HepG2 (cell line): ENCODE measurements around the gene IQSEC1. TPM values are rescaled to one million over a fixed set of nuclear protein-coding genes. Genes with fewer than 3 reads are reported as not detected.

Experiments used
- ATAC-seq: fragments of 200-7000 bp; cut with Tn5 transposase; 3 replicates; pipeline ENCODE4 v1.9.1; 2020; ENCODE audit warnings: mild to moderate bottlenecking, moderate library complexity
- BruUV-seq: library from RNA; stranded (reverse); fragments of 400-500 nt; replicated peaks from 2 replicates; lab custom pipeline; 2021; lab: Mats Ljungman, UMichigan
- CTCF ChIA-PET: fragments of 300-600 bp; formaldehyde crosslinking; extraction: SDS; loops from one replicate; lab custom pipeline; 2021; ENCODE audit warnings: low total read pairs, inconsistent platforms, low intra/inter-chr PET ratio; lab: Yijun Ruan, JAX
- POLR2A ChIA-PET: fragments of 350-600 bp; sonication (Branson Sonifier 250); formaldehyde crosslinking; loops from one replicate; lab custom pipeline; 2020; ENCODE audit warnings: antibody characterized with exemption, inconsistent platforms; lab: Yijun Ruan, JAX
- DNase-seq: peaks from one replicate; pipeline ENCODE4 v3.0.0-alpha.2; 2015; ENCODE audit warnings: low spot score
- FAIRE-seq: peaks from 3 replicates; lab custom pipeline; 2011; peaks lifted over from hg19 to GRCh38; lab: Jason Lieb, UNC
- H2AFZ ChIP-seq: one replicate; pipeline ENCODE4 v1.6.1; 2011; ENCODE audit warnings: low read length, inconsistent platforms
- H3K27ac ChIP-seq: fragments of 300-600 bp; 3 replicates; pipeline ENCODE4 v1.8.0; 2011; ENCODE audit warnings: mixed run types, mild to moderate bottlenecking, mixed read lengths, low read length, inconsistent platforms; ENCODE audit not compliant: insufficient read depth; ENCODE audit errors: extremely low read length
- H3K27me3 ChIP-seq, 2 experiments: fragments of 200-600 bp in 1 of 2; 2 replicates in 1 of 2; 3 replicates in 1 of 2; pipeline versions ENCODE4 v1.6.0 to v1.8.0; 2011; ENCODE audit warnings: low read length in 2 of 2, mild to moderate bottlenecking in 2 of 2, moderate library complexity in 2 of 2, inconsistent platforms in 1 of 2; ENCODE audit not compliant: insufficient read depth in 2 of 2, control insufficient read depth in 1 of 2
- H3K36me3 ChIP-seq, 2 experiments: fragments of 200-600 bp in 1 of 2; replicated peaks in 1 of 2; 2 replicates in 1 of 2; 3 replicates in 1 of 2; pipeline versions ENCODE4 v1.5.1 to v1.8.0; 2011; ENCODE audit warnings: low read length in 2 of 2, inconsistent platforms in 1 of 2; ENCODE audit not compliant: insufficient read depth in 2 of 2, control insufficient read depth in 1 of 2
- H3K4me1 ChIP-seq: 2 replicates; pipeline ENCODE4 v1.5.1; 2012; ENCODE audit warnings: low read length, inconsistent platforms; ENCODE audit not compliant: insufficient read depth
- H3K4me2 ChIP-seq: 2 replicates; pipeline ENCODE4 v1.6.0; 2011; ENCODE audit warnings: low read depth, low read length, inconsistent platforms
- H3K4me3 ChIP-seq, 3 experiments: fragments of 200-600 bp in 1 of 3; sonication (generic), shearing (Covaris generic) in 1 of 3; replicated peaks in 1 of 3; 2 replicates each; pipeline ENCODE4 v1.5.1; 2011 to 2016; ENCODE audit warnings: low read length in 3 of 3, inconsistent platforms in 2 of 3, low read depth in 2 of 3, mild to moderate bottlenecking in 2 of 3, control low read depth in 1 of 3, mixed read lengths in 1 of 3; ENCODE audit not compliant: insufficient read depth in 1 of 3
- H3K79me2 ChIP-seq: one replicate; pipeline ENCODE4 v1.6.1; 2011; ENCODE audit warnings: low read length, inconsistent platforms; ENCODE audit not compliant: insufficient read depth
- H3K9ac ChIP-seq: 2 replicates; pipeline ENCODE4 v1.6.0; 2011; ENCODE audit warnings: mild to moderate bottlenecking, low read depth, low read length, inconsistent platforms; ENCODE audit not compliant: insufficient read depth
- H3K9me3 ChIP-seq: 2 replicates; pipeline ENCODE4 v1.5.1; 2012; ENCODE audit warnings: mild to moderate bottlenecking, low read length
- H4K20me1 ChIP-seq: 2 replicates; pipeline ENCODE4 v1.6.0; 2011; ENCODE audit warnings: inconsistent platforms, mild to moderate bottlenecking, low read length, moderate library complexity; ENCODE audit not compliant: insufficient read depth
- ZNF260 ChIP-seq: sonication (generic); formaldehyde crosslinking; IDR thresholded peaks from 2 replicates; pipeline ENCODE4 v1.4.0; 2020; ENCODE audit warnings: missing genetic modification reagents, low read depth, mild to moderate bottlenecking, borderline replicate concordance
- ZNF414 ChIP-seq: sonication (generic); formaldehyde crosslinking; IDR thresholded peaks from 2 replicates; pipeline ENCODE4 v1.5.0; 2020; ENCODE audit warnings: missing genetic modification reagents
- ZNF674 ChIP-seq: sonication (generic); formaldehyde crosslinking; IDR thresholded peaks from 2 replicates; pipeline ENCODE4 v1.5.0; 2020; ENCODE audit warnings: low read depth, mild to moderate bottlenecking, missing genetic modification reagents
- ZNF709 ChIP-seq: sonication (generic); formaldehyde crosslinking; IDR thresholded peaks from 2 replicates; pipeline ENCODE4 v1.5.0; 2020; ENCODE audit warnings: mild to moderate bottlenecking, missing genetic modification reagents
- ZNF770 ChIP-seq: sonication (generic); formaldehyde crosslinking; IDR thresholded peaks from 2 replicates; pipeline ENCODE4 v1.5.0; 2020; ENCODE audit warnings: mild to moderate bottlenecking, missing genetic modification reagents
- WGBS: methylation state at CpG from one replicate; pipeline ENCODE4 v1.1.6; 2017; ENCODE audit warnings: low lambda C conversion rate; 5-methylcytosine and 5-hydroxymethylcytosine counted together
- in situ Hi-C: cut with HindIII; loops from 2 replicates; pipeline ENCODE4 v1.10.0; 2017; ENCODE audit warnings: low pct_unique_long_range_greater_than_20kb; ENCODE audit not compliant: extremely low pct_ligation_motif_present
- intact Hi-C: fragments of 100-400 bp; cut with micrococcal nuclease; formaldehyde crosslinking; loops from one replicate; pipeline ENCODE4 v1.10.0; 2022; ENCODE audit not compliant: unreplicated experiment
- polyA plus RNA-seq, 8 experiments: library from polyadenylated mRNA; depleted of rRNA in 3 of 8; stranded (reverse) in 7 of 8; unstranded in 1 of 8; fragments of >200 nt; fragmentation: Illumina TruSeq in 4 of 8; extraction: Trizol in 4 of 8; gene quantifications; 2 replicates each; pipeline versions ENCODE4 v1.2.1 to v1.2.3, GENCODE V29; 2011 to 2016; ENCODE audit warnings: low read depth in 4 of 8, missing spikeins in 1 of 8, mixed read lengths in 1 of 8; ENCODE audit not compliant: insufficient read depth in 1 of 8
- total RNA-seq, 5 experiments: library from RNA; depleted of rRNA; stranded (reverse); fragments of >200 nt; fragmentation: Illumina TruSeq; extraction: Trizol; gene quantifications; 2 replicates each; pipeline ENCODE4 v1.2.3, GENCODE V29; 2016; ENCODE audit warnings: low read depth in 1 of 5

Gene IQSEC1
- total and polyA plus RNA-seq, 2 of the 13 experiments (the other 11 are each of a cell fraction or from before 2014, with no cell fraction given): 17.4 to 20.2 TPM

GRCh38 chr3:12983319-12983718, 89.9 kb downstream of the IQSEC1 start:
- H3K79me2 ChIP-seq: no peaks in the 10 kb centered on the region
- CTCF ChIA-PET: interaction anchor here (1.3 to 1.6 kb wide), 2 partner anchors 12 to 36 kb away, joined by 4 to 7 read pairs; no protein-coding TSS in a partner anchor
- POLR2A ChIA-PET: interaction anchor here (1.1 to 2.7 kb wide), 6 partner anchors 9 to 87 kb away, joined by 3 to 9 read pairs (median 4); no protein-coding TSS in a partner anchor
- H3K36me3 ChIP-seq: peaks cover 0 to 3% of the 10 kb centered on the region in 2 experiments; a peak in 1 of 5 replicates
- no peak overlapping the region for H3K4me3 ChIP-seq
- H4K20me1 ChIP-seq: peaks cover 8% of the 10 kb centered on the region; the same call in 1 of the 2 replicates
- ATAC-seq (peak; percentile 13; the same call in 1 of the 3 replicates), DNase-seq (no peak), FAIRE-seq (no peak)
- no TSS peak for BruUV-seq
- H3K27me3 ChIP-seq: no peaks in the 10 kb centered on the region
- no peak overlapping the region for H3K4me2 ChIP-seq
- peaks cover 15% of the 10 kb centered on the region for H3K4me1 ChIP-seq
- intact Hi-C loops (loop anchor here (5.0 kb wide), 1 partner anchor 36 kb away; no protein-coding TSS in a partner anchor), in situ Hi-C loops (no loop called here)
- no peak overlapping the region for H2AFZ ChIP-seq
- H3K27ac ChIP-seq: no peak overlapping the region
- H3K9me3 ChIP-seq: no peaks in the 10 kb centered on the region
- TF ChIP-seq ZNF414 (no peak), ZNF260 (CRISPR knock-in tag) (no peak), ZNF709 (CRISPR knock-in tag) (no peak), ZNF674 (CRISPR knock-in tag) (no peak), ZNF770 (CRISPR knock-in tag) (no peak)
- H3K9ac ChIP-seq: no peak overlapping the region
- WGBS: 94% methylated on average over 5 of the region's 9 CpGs
